Measurements from ENCODE around the gene RBM39.
"Not testable (repeated sequence)": the region's sequence is repeated elsewhere in the genome, so short reads cannot be mapped to it uniquely, and the experiment has no call there.

DNA sequence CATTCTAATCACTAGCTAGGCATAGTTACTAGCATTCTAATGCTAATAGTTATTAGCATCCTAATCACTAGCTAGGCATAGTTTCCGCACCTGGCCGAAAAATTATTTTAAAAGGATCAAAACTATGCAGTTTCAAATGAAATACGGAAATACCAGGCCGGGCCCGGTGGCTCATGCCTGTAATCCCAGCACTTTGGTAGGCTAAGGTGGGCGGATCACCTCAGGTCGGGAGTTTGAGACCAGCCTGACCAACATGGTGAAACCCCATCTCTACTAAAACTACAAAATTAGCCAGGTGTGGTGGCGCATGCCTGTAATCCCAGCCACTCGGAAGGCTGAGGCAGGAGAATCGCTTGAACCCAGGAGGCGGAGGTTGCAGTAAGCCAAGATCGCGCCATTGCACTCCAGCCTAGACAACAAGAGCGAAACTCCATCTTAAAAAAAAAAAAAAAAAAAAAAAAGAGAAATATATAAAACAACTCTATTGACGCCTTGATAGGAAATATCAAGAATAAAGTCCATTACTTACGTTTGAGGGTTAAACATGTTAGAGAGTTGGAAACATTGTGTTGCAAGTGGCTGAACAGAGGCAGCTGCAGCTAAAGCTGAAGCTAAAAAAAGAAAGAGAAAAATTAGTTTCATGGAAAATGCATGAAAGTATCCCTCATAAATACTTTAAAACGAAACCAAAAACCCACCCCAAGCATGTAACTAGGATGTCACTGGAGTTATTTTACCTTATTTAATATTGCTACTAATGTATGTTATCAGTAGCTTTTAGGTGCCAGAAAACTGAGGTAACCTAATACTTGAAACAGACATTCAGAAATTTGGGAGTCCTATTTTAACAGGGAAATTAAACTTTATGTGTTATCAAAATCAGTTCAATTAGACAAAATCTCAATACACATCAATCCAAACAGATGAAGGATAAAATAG is 35.2 kb downstream of the RBM39 start:
- not testable (repeated sequence) for TF ChIP-seq CTCF (IDR thresholded peaks at IDR 0.05; ENCODE audit: insufficient read depth, low read length, poor library complexity, severe bottlenecking); EZH2phosphoT487 (conservative IDR thresholded peaks at IDR 0.05; ENCODE audit: low read length)

Measured in SU-DHL-6 (cell line).